ES-I3 (cell line): ENCODE results near the gene GNG11.

Experiments
- H3K36me3 ChIP-seq: 2 replicates; pipeline ENCODE4 v1.6.1; 2013; ENCODE audit warnings: mild to moderate bottlenecking, low read length, control low read depth, moderate library complexity; ENCODE audit not compliant: insufficient read depth
- H3K4me1 ChIP-seq: 2 replicates; pipeline ENCODE4 v1.6.1; 2013; ENCODE audit warnings: mild to moderate bottlenecking, control low read depth, low read length; ENCODE audit not compliant: insufficient read depth
- H3K9ac ChIP-seq: 2 replicates; pipeline ENCODE4 v1.6.1; 2013; ENCODE audit warnings: low read depth, mild to moderate bottlenecking, low read length, moderate library complexity
- H3K9me3 ChIP-seq: 2 replicates; pipeline ENCODE4 v1.6.1; 2013; ENCODE audit warnings: mild to moderate bottlenecking, low read length, moderate library complexity; ENCODE audit not compliant: control insufficient read depth, insufficient read depth

The GNG11 gene

GRCh38 chr7:93948873-93949272, 27.3 kb downstream of the GNG11 start:
- Histone ChIP-seq H3K9ac (no peak overlapping the region), H3K4me1 (no peaks in the 10 kb centered on the region), H3K36me3 (no peaks in the 10 kb centered on the region), H3K9me3 (no peaks in the 10 kb centered on the region)

GRCh38 chr7:93949423-93949822, 27.9 kb downstream of the GNG11 start:
- no peaks in the 10 kb centered on the region for H3K9me3 ChIP-seq
- no peaks in the 10 kb centered on the region for H3K36me3 ChIP-seq
- H3K4me1 ChIP-seq: no peaks in the 10 kb centered on the region
- H3K9ac ChIP-seq: no peak overlapping the region

- H3K9ac ChIP-seq: no peak overlapping the region
- H3K4me1 ChIP-seq: no peaks in the 10 kb centered on the region
- H3K9me3 ChIP-seq: no peaks in the 10 kb centered on the region
- H3K36me3 ChIP-seq: no peaks in the 10 kb centered on the region
Observed at GRCh38 chr7:93955304-93955703, 33.8 kb downstream of the GNG11 start.

GRCh38 chr7:93957767-93958166, 36.2 kb downstream of the GNG11 start:
- no peaks in the 10 kb centered on the region for H3K4me1 ChIP-seq

GRCh38 chr7:93958216-93958615, 36.7 kb downstream of the GNG11 start:
- Histone ChIP-seq H3K4me1 (no peaks in the 10 kb centered on the region), H3K9ac (no peak overlapping the region), H3K36me3 (no peaks in the 10 kb centered on the region), H3K9me3 (no peaks in the 10 kb centered on the region)

More at GRCh38 chr7:93957767-93958166, 36.2 kb downstream of the GNG11 start:
- no peaks in the 10 kb centered on the region for H3K9me3 ChIP-seq
- H3K36me3 ChIP-seq: no peaks in the 10 kb centered on the region
- H3K9ac ChIP-seq: no peak overlapping the region

- no peaks in the 10 kb centered on the region for H3K4me1 ChIP-seq
- no peak overlapping the region for H3K9ac ChIP-seq
Observed at GRCh38 chr7:93958651-93959050, 37.1 kb downstream of the GNG11 start.

GRCh38 chr7:93960986-93961385, 39.5 kb downstream of the GNG11 start:
- Histone ChIP-seq H3K9ac (no peak overlapping the region), H3K9me3 (no peaks in the 10 kb centered on the region), H3K36me3 (no peaks in the 10 kb centered on the region), H3K4me1 (no peaks in the 10 kb centered on the region)

More at GRCh38 chr7:93958651-93959050, 37.1 kb downstream of the GNG11 start:
- Histone ChIP-seq H3K9me3 (no peaks in the 10 kb centered on the region), H3K36me3 (no peaks in the 10 kb centered on the region)

- H3K4me1 ChIP-seq: no peaks in the 10 kb centered on the region
- no peak overlapping the region for H3K9ac ChIP-seq
Observed at GRCh38 chr7:93964262-93964661, 42.7 kb downstream of the GNG11 start.

GRCh38 chr7:93964813-93965212, 43.3 kb downstream of the GNG11 start:
- Histone ChIP-seq H3K36me3 (no peaks in the 10 kb centered on the region), H3K9me3 (no peaks in the 10 kb centered on the region), H3K9ac (no peak overlapping the region), H3K4me1 (no peaks in the 10 kb centered on the region)

More at GRCh38 chr7:93964262-93964661, 42.7 kb downstream of the GNG11 start:
- Histone ChIP-seq H3K36me3 (no peaks in the 10 kb centered on the region), H3K9me3 (no peaks in the 10 kb centered on the region)

GRCh38 chr7:93968911-93969620, 47.5 kb downstream of the GNG11 start:
- Histone ChIP-seq H3K9me3 (no peaks in the 10 kb centered on the region), H3K4me1 (no peaks in the 10 kb centered on the region), H3K9ac (no peak overlapping the region), H3K36me3 (no peaks in the 10 kb centered on the region)

GRCh38 chr7:93972029-93972725, 50.6 kb downstream of the GNG11 start:
- no peaks in the 10 kb centered on the region for H3K36me3 ChIP-seq
- H3K9ac ChIP-seq: no peak overlapping the region
- H3K9me3 ChIP-seq: no peaks in the 10 kb centered on the region
- H3K4me1 ChIP-seq: peaks cover 5% of the 10 kb centered on the region; the same call in 1 of the 2 replicates

- peaks cover 5% of the 10 kb centered on the region; the same call in 1 of the 2 replicates for H3K4me1 ChIP-seq
- no peaks in the 10 kb centered on the region for H3K36me3 ChIP-seq
- H3K9me3 ChIP-seq: no peaks in the 10 kb centered on the region
- no peak overlapping the region for H3K9ac ChIP-seq
Observed at GRCh38 chr7:93973134-93973533, 51.6 kb downstream of the GNG11 start.

GRCh38 chr7:93977211-93977950, 55.8 kb downstream of the GNG11 start:
- Histone ChIP-seq H3K9ac (no peak overlapping the region), H3K36me3 (no peaks in the 10 kb centered on the region), H3K9me3 (no peaks in the 10 kb centered on the region), H3K4me1 (peaks cover 19% of the 10 kb centered on the region; the same call in 1 of the 2 replicates)
